ENCODE data around the gene RAB39A. TPM values are rescaled to one million over a fixed set of nuclear protein-coding genes. Genes with fewer than 3 reads are reported as not detected.
A peak's percentile ranks its signal among the peaks of the same experiment; 100 is the strongest.

Gene RAB39A
- total RNA-seq, 1 donor from 2014 or later: not detected

DNA sequence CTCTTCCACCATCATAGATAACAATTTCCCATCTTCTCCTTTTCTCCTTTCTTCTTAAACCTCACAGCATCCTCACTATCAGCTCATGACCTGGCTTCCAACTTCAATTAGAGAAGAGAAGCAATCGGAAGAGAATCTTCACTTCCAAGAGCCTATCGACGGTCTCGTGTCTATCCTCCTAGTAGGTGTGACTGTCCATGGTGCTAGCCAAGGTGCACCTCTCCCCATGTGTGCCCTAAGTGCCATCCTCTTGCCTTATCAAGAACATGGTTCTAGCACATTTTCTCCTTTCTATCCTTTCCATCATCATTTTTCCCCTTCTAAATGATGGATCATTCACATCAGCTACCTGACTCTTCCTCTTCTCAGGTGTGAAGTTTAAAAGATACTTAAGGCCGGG lies 75.4 kb downstream of the RAB39A start:
- H3K27ac Mint-ChIP-seq (ENCODE audit: unreplicated experiment): no peak overlapping the region
- H3K4me3 Mint-ChIP-seq (ENCODE audit: unreplicated experiment): no peak overlapping the region
- peaks cover 3% of the 10 kb centered on the region for H3K4me1 Mint-ChIP-seq (ENCODE audit: low read depth)
- peaks cover 4% of the 10 kb centered on the region for H3K9me3 Mint-ChIP-seq (ENCODE audit: low read depth)
- H3K27me3 Mint-ChIP-seq (ENCODE audit: low read depth): peaks cover 3% of the 10 kb centered on the region
- TF ChIP-seq, protein P1, sequence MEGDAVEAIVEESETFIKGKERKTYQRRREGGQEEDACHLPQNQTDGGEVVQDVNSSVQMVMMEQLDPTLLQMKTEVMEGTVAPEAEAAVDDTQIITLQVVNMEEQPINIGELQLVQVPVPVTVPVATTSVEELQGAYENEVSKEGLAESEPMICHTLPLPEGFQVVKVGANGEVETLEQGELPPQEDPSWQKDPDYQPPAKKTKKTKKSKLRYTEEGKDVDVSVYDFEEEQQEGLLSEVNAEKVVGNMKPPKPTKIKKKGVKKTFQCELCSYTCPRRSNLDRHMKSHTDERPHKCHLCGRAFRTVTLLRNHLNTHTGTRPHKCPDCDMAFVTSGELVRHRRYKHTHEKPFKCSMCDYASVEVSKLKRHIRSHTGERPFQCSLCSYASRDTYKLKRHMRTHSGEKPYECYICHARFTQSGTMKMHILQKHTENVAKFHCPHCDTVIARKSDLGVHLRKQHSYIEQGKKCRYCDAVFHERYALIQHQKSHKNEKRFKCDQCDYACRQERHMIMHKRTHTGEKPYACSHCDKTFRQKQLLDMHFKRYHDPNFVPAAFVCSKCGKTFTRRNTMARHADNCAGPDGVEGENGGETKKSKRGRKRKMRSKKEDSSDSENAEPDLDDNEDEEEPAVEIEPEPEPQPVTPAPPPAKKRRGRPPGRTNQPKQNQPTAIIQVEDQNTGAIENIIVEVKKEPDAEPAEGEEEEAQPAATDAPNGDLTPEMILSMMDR (IDR thresholded peaks at IDR 0.05): no peak
- no peaks in the 10 kb centered on the region for H3K36me3 Mint-ChIP-seq (ENCODE audit: low read depth)
- no peak for DNase-seq (ENCODE audit: low spot score)

DNA sequence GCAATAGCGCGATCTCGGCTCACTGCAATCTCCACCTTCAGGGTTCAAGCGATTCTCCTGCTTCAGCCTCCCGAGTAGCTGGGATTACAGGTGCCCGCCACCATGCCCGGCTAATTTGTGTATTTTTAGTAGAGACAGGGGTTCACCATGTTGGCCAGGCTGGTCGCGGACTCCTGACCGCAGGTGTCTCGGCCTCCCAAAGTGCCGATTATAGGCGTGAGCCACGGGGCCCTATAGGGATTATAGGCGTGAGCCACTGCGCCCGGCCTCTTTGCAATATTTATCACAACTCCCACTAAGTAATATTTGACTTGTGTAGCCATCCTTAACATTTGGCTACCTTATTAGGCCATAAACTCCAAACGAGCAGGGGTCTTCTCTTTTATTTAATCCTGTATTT lies 79.6 kb downstream of the RAB39A start:
- Mint-ChIP-seq H3K27ac (ENCODE audit: unreplicated experiment) (no peak overlapping the region), H3K4me3 (ENCODE audit: unreplicated experiment) (no peak overlapping the region), H3K9me3 (ENCODE audit: low read depth) (peaks cover 4% of the 10 kb centered on the region), H3K4me1 (ENCODE audit: low read depth) (peaks cover 10% of the 10 kb centered on the region), H3K36me3 (ENCODE audit: low read depth) (no peaks in the 10 kb centered on the region), H3K27me3 (ENCODE audit: low read depth) (peaks cover 2% of the 10 kb centered on the region)
- no peak for DNase-seq (ENCODE audit: low spot score)
- TF ChIP-seq, protein P1 (IDR thresholded peaks at IDR 0.05): no peak

DNA sequence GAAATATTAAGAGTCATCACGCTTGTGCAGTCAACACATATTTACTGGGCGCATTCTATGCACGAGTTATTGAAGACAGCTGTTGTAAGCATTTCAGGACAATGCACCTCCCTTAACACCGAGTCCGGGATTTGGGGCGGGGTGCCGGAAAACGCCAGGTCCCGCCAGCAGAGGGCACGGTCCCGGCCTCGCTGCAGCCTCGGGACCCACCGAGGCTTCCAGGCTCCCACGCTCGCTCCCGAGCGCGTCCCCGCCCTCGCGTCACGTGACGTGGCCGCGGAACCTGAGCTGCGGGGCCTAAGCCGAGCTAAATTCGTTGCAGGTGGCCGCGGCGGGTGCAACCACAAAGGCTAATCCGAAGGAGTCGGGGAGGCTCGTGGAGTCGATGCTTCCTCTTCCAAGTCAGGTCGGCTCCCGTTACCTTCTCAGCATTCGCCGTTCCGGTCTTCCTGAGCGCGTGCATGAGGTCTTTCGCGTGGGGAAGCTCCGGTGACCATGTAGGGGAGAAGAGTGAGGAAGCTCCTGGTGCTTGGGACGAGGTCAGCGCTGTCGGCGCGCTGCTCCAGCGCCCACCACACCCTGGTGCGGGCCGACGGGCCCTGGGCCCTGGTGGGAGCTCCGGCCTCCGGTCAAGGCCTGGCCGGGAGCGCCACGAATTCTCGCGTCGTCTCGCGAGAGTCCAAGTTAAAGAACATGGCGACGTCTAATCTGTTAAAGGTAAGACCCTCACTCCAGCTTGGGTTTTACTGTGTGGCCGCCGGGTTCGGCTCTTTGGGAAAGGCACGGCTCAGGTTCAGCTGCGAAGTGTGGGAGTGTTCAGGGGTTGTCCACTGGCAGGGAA lies 80.6 kb downstream of the RAB39A start, which contains the start of gene CUL5:
TSS of gene CUL5 (plus strand) at position 243 of the 841 bp plus-strand sequence. CDS start at position 694, 451 bp downstream.
- peak within 1 kb of the TSS; percentile 96 for H3K4me3 Mint-ChIP-seq (ENCODE audit: unreplicated experiment)
- H3K36me3 Mint-ChIP-seq (ENCODE audit: low read depth): no peaks in the 10 kb centered on the region
- DNase-seq (ENCODE audit: low spot score): peak; percentile 96
- TF ChIP-seq, protein P1 (IDR thresholded peaks at IDR 0.05): peak; percentile 93
- H3K9me3 Mint-ChIP-seq (ENCODE audit: low read depth): no peaks in the 10 kb centered on the region
- peak within 1 kb of the TSS; percentile 99 for H3K27ac Mint-ChIP-seq (ENCODE audit: unreplicated experiment)
- H3K4me1 Mint-ChIP-seq (ENCODE audit: low read depth): peaks cover 10% of the 10 kb centered on the region
- H3K27me3 Mint-ChIP-seq (ENCODE audit: low read depth): no peaks in the 10 kb centered on the region

DNA sequence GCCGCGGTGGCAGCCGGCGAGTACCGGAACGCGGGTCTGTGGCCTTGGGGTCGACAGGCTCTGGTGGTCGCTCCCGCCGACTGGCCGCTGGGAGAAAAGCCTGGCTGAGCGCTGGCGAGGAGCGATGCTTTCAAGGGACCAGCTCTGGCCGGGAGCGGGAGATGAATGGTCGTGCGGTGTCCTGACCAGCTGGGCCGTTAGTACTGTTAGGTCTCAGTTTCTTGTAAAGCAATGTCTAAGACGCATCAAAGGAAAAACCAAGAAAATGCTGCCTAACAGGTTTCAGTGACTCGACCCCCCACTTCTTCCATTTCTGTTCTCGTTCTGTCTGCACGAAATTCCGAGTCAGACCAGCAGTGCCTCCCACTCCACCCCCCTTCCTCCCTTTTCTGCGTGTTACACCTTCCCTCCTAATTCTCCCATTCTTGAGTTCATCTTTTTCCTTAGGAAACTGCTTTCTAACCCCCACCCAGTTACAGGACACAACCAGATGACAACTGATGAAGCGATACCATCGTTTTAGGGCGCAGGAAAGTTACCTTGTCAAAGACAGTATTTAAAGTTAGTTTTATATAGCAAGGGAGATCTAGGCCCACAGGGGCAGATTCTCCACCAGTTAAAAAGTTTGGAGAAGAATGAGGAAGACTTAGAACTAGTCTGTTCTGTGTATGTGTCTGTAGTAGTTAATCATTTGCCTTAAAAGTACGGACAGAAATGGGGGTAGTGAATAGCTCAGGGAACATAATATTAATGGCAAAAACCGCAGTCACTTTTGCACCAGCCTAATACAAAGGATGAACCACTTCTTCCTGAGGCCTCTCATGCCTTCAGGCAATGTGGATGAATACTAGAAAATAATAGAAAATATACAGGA lies 81.5 kb downstream of the RAB39A start:
- Mint-ChIP-seq H3K4me1 (ENCODE audit: low read depth) (peaks cover 13% of the 10 kb centered on the region), H3K27me3 (ENCODE audit: low read depth) (no peaks in the 10 kb centered on the region), H3K4me3 (ENCODE audit: unreplicated experiment) (peak overlapping the region; percentile 96), H3K27ac (ENCODE audit: unreplicated experiment) (peak overlapping the region; percentile 99), H3K36me3 (ENCODE audit: low read depth) (no peaks in the 10 kb centered on the region), H3K9me3 (ENCODE audit: low read depth) (no peaks in the 10 kb centered on the region)
- TF ChIP-seq, protein P1 (IDR thresholded peaks at IDR 0.05): no peak
- peak; percentile 93 for DNase-seq (ENCODE audit: low spot score)

DNA sequence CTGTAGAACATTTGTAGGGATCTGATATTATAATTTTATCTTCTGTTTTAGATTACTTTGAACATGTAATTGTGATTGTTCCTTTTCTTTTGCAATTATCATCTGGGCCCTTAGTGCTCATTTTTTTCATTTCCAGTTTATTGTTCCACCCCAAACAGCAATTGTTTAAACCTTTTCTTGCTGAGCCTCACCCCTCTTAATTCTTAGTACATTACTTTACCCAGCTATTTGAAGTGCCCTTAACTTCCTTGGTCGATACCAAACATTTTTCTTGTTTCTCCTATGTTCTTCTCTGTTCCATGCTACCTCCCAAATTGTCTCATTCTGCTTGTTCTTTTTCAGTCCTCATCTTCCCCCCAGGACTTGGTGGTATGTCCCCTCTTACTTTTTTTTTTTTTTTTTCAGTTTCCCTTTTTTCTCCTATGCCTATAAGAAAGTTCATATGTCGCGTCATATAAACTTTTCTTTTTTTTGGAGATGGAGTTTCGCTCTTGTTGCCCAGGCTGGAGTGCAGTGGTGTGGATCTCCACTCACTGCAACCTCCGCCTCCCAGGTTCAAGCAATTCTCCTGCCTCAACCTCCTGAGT lies 84.0 kb downstream of the RAB39A start:
- DNase-seq (ENCODE audit: low spot score): no peak
- H3K36me3 Mint-ChIP-seq (ENCODE audit: low read depth): no peaks in the 10 kb centered on the region
- H3K27ac Mint-ChIP-seq (ENCODE audit: unreplicated experiment): no peak overlapping the region
- H3K4me1 Mint-ChIP-seq (ENCODE audit: low read depth): peaks cover 16% of the 10 kb centered on the region
- H3K9me3 Mint-ChIP-seq (ENCODE audit: low read depth): no peaks in the 10 kb centered on the region
- no peak overlapping the region for H3K4me3 Mint-ChIP-seq (ENCODE audit: unreplicated experiment)
- no peaks in the 10 kb centered on the region for H3K27me3 Mint-ChIP-seq (ENCODE audit: low read depth)
- TF ChIP-seq, protein P1 (IDR thresholded peaks at IDR 0.05): no peak
